Colonic mucosa (tissue), 4 donors: ENCODE data around the gene WNK1. TPM values are rescaled to one million over a fixed set of nuclear protein-coding genes. Genes with fewer than 3 reads are reported as not detected.

Experiments
- DNase-seq: peaks from one replicate; pipeline ENCODE4 v3.0.0-alpha.2; 2020
- H3K27ac ChIP-seq: fragments of 200-600 bp; one replicate; pipeline ENCODE4 v1.8.0; 2021
- H3K27me3 ChIP-seq: fragments of 200-600 bp; one replicate; pipeline ENCODE4 v1.8.0; 2021
- H3K36me3 ChIP-seq: fragments of 200-600 bp; one replicate; pipeline ENCODE4 v1.8.0; 2021
- H3K4me1 ChIP-seq: fragments of 200-600 bp; one replicate; pipeline ENCODE4 v1.8.0; 2021; ENCODE audit warnings: mild to moderate bottlenecking
- H3K4me3 ChIP-seq: fragments of 200-600 bp; one replicate; pipeline ENCODE4 v1.8.0; 2021
- H3K9ac ChIP-seq, 2 donors: one replicate each; pipeline ENCODE4 v1.7.0; 2013; ENCODE audit warnings: control low read depth in 2 of 2, low read depth in 2 of 2, low read length in 2 of 2
- H3K9me3 ChIP-seq: fragments of 200-600 bp; one replicate; pipeline ENCODE4 v1.8.0; 2021
- CTCF ChIP-seq: fragments of 200-600 bp; IDR thresholded peaks from one replicate; pipeline ENCODE4 v1.8.0; 2022; ENCODE audit warnings: antibody characterized with exemption, mild to moderate bottlenecking
- intact Hi-C: fragments of 100-400 bp; cut with DNase I; formaldehyde crosslinking; loops from one replicate; pipeline ENCODE4 v1.14.1; 2022
- total RNA-seq, 2 donors: library from RNA; stranded (reverse); fragmentation: NEBNext Ultra II Directional in 1 of 2; extraction: Animal tissue kit (Norgen Biotek cat#: 25700) in 1 of 2; gene quantifications; one replicate each; pipeline ENCODE4 v1.2.1, GENCODE V29; 2021
- donor health status: healthy.
- donor health status: DM: no; HTN: no; CAD: no.
- donor health status: DM: no; HTN: no; CAD: no.

The WNK1 gene
- total RNA-seq, 2 donors from 2014 or later, result 81.8 to 85.8 TPM

- DNase-seq, result no peak
- Histone ChIP-seq H3K9ac (no peak overlapping the region), H3K4me1 (no peaks in the 10 kb centered on the region)
Measured at GRCh38 chr12:851913-852312, 99.5 kb downstream of the WNK1 start.

GRCh38 chr12:852864-853263 lies 100.5 kb downstream of the WNK1 start:
- TF ChIP-seq CTCF, result no peak
- no peak overlapping the region for H3K9ac ChIP-seq
- intact Hi-C loops, result no loop called here
- H3K27me3 ChIP-seq, result no peaks in the 10 kb centered on the region
- no peaks in the 10 kb centered on the region for H3K36me3 ChIP-seq
- H3K27ac ChIP-seq, result no peak overlapping the region
- no peaks in the 10 kb centered on the region for H3K9me3 ChIP-seq
- no peak for DNase-seq
- no peaks in the 10 kb centered on the region for H3K4me1 ChIP-seq
- H3K4me3 ChIP-seq, result no peak overlapping the region

More at GRCh38 chr12:851913-852312, 99.5 kb downstream of the WNK1 start:
- H3K27me3 ChIP-seq, result no peaks in the 10 kb centered on the region
- no peak overlapping the region for H3K27ac ChIP-seq
- no peaks in the 10 kb centered on the region for H3K36me3 ChIP-seq
- intact Hi-C loops, result no loop called here
- no peak overlapping the region for H3K4me3 ChIP-seq
- H3K9me3 ChIP-seq, result no peaks in the 10 kb centered on the region
- TF ChIP-seq CTCF, result no peak

- Histone ChIP-seq H3K27ac (no peak overlapping the region), H3K9ac (no peak overlapping the region), H3K4me3 (no peak overlapping the region), H3K27me3 (no peaks in the 10 kb centered on the region), H3K9me3 (no peaks in the 10 kb centered on the region), H3K36me3 (peaks cover 4% of the 10 kb centered on the region), H3K4me1 (no peaks in the 10 kb centered on the region)
- intact Hi-C loops, result no loop called here
- DNase-seq, result no peak
- TF ChIP-seq CTCF, result no peak
Measured at GRCh38 chr12:857611-858010, 105.2 kb downstream of the WNK1 start.

- DNase-seq, result no peak
- Histone ChIP-seq H3K36me3 (peaks cover 4% of the 10 kb centered on the region), H3K4me1 (no peaks in the 10 kb centered on the region), H3K9me3 (no peaks in the 10 kb centered on the region), H3K4me3 (no peak overlapping the region), H3K9ac (no peak overlapping the region), H3K27ac (no peak overlapping the region), H3K27me3 (no peaks in the 10 kb centered on the region)
- intact Hi-C loops, result no loop called here
- TF ChIP-seq CTCF, result no peak
Measured at GRCh38 chr12:862303-862911, 110.0 kb downstream of the WNK1 start.

GRCh38 chr12:863285-863684 lies 110.9 kb downstream of the WNK1 start:
- Histone ChIP-seq H3K36me3 (peaks cover 4% of the 10 kb centered on the region), H3K4me1 (no peaks in the 10 kb centered on the region), H3K4me3 (no peak overlapping the region), H3K27me3 (no peaks in the 10 kb centered on the region), H3K9ac (no peak overlapping the region), H3K9me3 (no peaks in the 10 kb centered on the region), H3K27ac (no peak overlapping the region)
- intact Hi-C loops, result no loop called here
- TF ChIP-seq CTCF, result no peak
- DNase-seq, result no peak
